Epidermal melanocyte (primary cell): ENCODE measurements around the gene KRTAP19-4.
"Not testable (repeated sequence)": the region's sequence is repeated elsewhere in the genome, so short reads cannot be mapped to it uniquely, and the experiment has no call there.

Source experiments
- DNase-seq: peaks from one replicate; pipeline ENCODE4 v3.0.0; 2011; ENCODE audit warnings: low spot score; ENCODE audit not compliant: insufficient read length

Gene KRTAP19-4

GRCh38 chr21:30497065-30497464 is at the start of gene KRTAP19-4:
TSS of gene KRTAP19-4 (minus strand) at chr21:30497165. CDS start at chr21:30497110, 55 bp downstream.
- DNase-seq: no peak

- no peak for DNase-seq
Measured at GRCh38 chr21:30541764-30542163, 44.8 kb upstream of the KRTAP19-4 start, which contains the start of gene KRTAP19-6. TSS of gene KRTAP19-6 (minus strand) at chr21:30541864. CDS start at chr21:30541833, 31 bp downstream.

GRCh38 chr21:30518876-30519275 is 21.9 kb upstream of the KRTAP19-4 start:
- no peak for DNase-seq

- DNase-seq: no peak
Measured at GRCh38 chr21:30515681-30516080, 18.7 kb upstream of the KRTAP19-4 start.

- DNase-seq: not testable (repeated sequence)
Measured at GRCh38 chr21:30505621-30506205, 8.7 kb upstream of the KRTAP19-4 start.

- DNase-seq: no peak
Measured at GRCh38 chr21:30502041-30502440, 5.1 kb upstream of the KRTAP19-4 start, which contains the start of gene KRTAP19-5. TSS of gene KRTAP19-5 (minus strand) at chr21:30502141. CDS start at chr21:30502090, 51 bp downstream.

- DNase-seq: no peak
Measured at GRCh38 chr21:30491963-30492428, 5.0 kb downstream of the KRTAP19-4 start, which contains the start of gene KRTAP19-3. TSS of gene KRTAP19-3 (minus strand) at chr21:30492013. CDS start at chr21:30491957, 56 bp downstream.

GRCh38 chr21:30487336-30487735 is 9.6 kb downstream of the KRTAP19-4 start, which contains the start of gene KRTAP19-2:
TSS of gene KRTAP19-2 (minus strand) at chr21:30487436. CDS start at chr21:30487348, 88 bp downstream.
- no peak for DNase-seq

- no peak for DNase-seq
Measured at GRCh38 chr21:30486180-30486579, 10.8 kb downstream of the KRTAP19-4 start.

GRCh38 chr21:30482130-30482529 is 14.8 kb downstream of the KRTAP19-4 start:
- no peak for DNase-seq

- no peak for DNase-seq
Measured at GRCh38 chr21:30480145-30480544, 16.8 kb downstream of the KRTAP19-4 start, which contains the start of gene KRTAP19-1. TSS of gene KRTAP19-1 (minus strand) at chr21:30480367. CDS start at chr21:30480317, 50 bp downstream.

- no peak for DNase-seq
Measured at GRCh38 chr21:30479259-30479658, 17.7 kb downstream of the KRTAP19-4 start.

- DNase-seq: no peak
Measured at GRCh38 chr21:30478004-30478403, 19.0 kb downstream of the KRTAP19-4 start.

- no peak for DNase-seq
Measured at GRCh38 chr21:30468900-30469714, 27.9 kb downstream of the KRTAP19-4 start.

- DNase-seq: no peak
Measured at GRCh38 chr21:30463713-30464112, 33.3 kb downstream of the KRTAP19-4 start.

GRCh38 chr21:30448514-30448913 is 48.5 kb downstream of the KRTAP19-4 start:
- DNase-seq: no peak

- no peak for DNase-seq
Measured at GRCh38 chr21:30447056-30447455, 49.9 kb downstream of the KRTAP19-4 start.
